HT-29 (cell line): ENCODE data around the gene WDR62. TPM values are rescaled to one million over a fixed set of nuclear protein-coding genes. Genes with fewer than 3 reads are reported as not detected.

Experiments
- DNase-seq: peaks from one replicate; pipeline ENCODE4 v3.0.0-alpha.2; 2015; ENCODE audit warnings: low spot score
- total RNA-seq: library from RNA; depleted of rRNA; stranded (reverse); fragments of >200 nt; shearing (Covaris generic); gene quantifications from 2 replicates; pipeline ENCODE4 v1.2.3, GENCODE V29; 2014

WDR62 gene
- total RNA-seq, 1 experiment from 2014 or later, result 49.0 TPM

DNA sequence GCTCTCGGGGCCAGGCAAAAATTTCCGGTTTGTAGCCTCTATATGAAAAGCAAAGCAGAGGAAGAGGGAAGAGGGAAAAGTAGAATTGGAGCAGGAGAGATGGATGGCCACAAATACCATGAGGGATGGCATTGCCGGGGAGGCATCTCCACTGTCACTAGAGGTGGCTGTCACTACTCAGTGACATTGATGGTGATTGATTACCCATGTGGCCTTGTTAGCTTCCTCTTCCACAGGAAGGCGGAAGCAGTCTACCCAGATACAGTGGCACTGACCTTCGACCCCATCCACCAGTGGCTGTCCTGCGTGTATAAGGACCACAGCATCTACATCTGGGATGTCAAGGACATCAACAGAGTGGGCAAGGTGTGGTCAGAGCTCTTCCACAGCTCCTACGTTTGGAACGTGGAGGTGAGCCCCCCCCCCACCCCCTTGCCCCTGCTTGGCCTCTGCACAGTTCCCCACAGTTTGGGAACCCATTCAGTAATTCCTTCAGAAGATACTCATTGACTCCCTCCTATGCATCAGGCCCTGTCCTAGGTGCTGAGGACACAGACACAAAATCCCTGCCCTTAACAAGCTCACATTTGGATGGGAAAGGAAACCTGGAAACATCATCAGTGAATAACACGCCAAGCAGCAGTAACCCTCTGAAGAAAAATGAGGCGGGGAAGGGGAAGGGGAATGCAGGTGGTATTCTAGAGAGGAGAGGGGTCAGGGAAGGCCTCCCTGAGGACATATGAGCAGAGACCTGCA lies 18.6 kb downstream of the WDR62 start:
- no peak for DNase-seq

DNA sequence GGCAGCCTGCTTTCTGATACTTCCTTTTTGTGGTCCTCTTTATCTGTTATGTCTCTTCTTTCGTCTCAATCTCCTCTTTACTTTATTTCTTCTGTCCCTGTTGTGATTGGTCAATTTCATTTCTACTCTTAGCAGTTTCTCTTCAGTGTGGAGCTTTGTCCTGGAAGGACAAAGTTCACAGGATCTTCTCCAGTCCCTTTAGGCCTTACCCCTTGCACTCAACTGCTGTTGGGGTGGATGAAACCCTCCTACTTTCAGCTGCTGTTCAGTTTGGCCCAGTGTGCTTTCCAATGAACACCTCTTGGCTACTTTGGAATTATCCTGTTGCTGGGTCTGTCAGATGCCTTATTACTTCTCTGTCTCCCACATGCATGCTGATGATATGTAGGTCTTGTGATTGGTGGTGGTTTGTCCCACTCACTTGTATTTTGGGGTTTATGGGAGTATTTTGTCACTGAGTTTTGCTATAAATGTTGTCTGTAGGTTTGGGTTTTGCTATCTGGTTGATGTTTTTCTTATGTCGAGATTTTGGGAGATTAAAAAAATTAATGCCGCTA lies 24.8 kb downstream of the WDR62 start:
- DNase-seq, result no peak

GRCh38 chr19:36081385-36081784 lies 26.7 kb downstream of the WDR62 start:
- no peak for DNase-seq

- no peak for DNase-seq
These were observed 27.2 kb downstream of the WDR62 start for GRCh38 chr19:36081894-36082293.

GRCh38 chr19:36082916-36083315 lies 28.2 kb downstream of the WDR62 start:
- no peak for DNase-seq

GRCh38 chr19:36084231-36085009 lies 29.7 kb downstream of the WDR62 start:
- DNase-seq, result no peak

- no peak for DNase-seq
These were observed 31.6 kb downstream of the WDR62 start for GRCh38 chr19:36086326-36086725.

DNA sequence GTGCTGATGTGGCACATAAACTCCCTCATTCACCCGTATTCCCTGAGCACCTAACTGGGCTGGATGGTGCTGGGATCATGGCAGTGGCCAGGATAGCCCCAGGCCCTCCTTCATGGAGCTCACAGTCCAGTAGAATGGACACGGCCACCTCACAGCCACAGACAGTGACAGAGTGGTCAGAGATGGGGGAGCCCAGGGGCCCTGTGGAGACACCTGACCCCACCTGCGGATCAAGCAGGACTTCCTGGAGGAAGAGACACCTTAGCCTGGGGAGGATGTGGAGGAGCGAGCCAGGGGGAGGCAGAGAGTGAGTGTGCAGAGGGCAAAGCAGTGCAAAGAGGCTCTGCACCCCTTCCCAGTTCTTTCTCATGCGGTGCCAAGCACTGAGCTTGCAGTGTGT lies 35.1 kb downstream of the WDR62 start:
- DNase-seq, result no peak

- DNase-seq, result no peak
These were observed 36.4 kb downstream of the WDR62 start for GRCh38 chr19:36090910-36091695.

DNA sequence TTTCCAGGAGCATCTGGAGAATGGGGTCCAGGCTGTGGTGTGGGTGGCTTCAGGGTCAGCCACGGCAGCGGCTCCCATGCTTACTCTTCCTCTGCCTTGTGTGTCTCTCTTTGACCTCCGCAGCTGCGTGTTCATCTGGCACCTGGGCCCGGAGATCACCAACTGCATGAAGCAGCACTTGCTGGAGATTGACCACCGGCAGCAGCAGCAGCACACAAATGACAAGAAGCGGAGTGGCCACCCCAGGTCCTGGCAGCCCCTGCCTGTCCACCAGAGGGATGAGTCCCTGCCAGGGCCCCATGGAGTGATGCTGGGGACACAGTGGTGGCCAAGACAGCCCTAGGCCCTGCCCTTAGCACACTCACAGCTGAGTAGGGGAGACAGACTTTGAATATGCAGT lies 37.9 kb downstream of the WDR62 start:
- DNase-seq, result no peak

DNA sequence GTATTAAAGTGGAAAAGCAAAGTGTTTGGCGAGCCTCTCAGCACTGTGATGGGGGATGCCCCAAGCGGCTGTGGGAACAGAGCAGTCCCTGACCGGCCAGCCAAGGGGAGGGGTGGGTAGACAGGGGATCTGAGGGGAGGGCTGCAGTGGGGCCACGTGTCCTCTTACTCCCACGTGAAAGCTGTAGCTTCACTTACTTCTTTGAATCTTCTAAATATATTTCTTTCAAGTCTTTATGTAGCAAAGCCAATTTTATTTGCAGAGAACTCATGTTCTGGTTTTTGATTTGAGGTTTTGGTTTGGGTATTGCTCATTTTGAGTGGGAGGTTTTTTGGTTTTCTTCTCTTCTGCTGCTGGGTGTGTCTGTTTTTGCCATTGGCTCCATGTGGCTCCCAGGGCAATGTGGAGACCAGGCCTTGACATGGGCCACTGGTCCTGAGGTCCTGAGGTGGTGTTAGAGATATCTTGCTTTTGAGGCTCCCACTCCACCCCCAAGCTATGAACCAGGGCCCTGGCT lies 38.5 kb downstream of the WDR62 start:
- DNase-seq, result no peak

- DNase-seq, result no peak
These were observed 39.0 kb downstream of the WDR62 start for GRCh38 chr19:36093687-36094086.

DNA sequence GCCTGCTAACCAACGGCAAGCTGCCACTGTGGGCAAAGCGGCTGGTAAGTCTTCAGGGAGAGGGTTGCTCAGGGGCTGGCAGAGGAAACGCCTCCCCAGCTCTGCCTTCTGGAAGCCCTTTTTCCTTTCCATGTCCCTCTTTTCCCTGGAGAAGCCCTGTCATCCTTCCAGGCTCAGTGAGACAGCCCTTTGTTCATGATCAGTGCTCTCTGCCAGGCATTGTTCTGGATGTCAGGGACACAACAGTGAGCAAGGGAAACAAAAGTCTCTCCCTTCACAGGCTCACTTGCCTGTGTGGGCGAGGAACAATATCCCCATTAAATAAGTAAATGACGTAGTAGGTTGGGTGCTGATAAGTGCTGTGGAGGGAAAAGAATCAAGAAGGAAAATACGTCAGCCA lies 42.3 kb downstream of the WDR62 start:
- DNase-seq, result no peak

GRCh38 chr19:36099166-36099785 lies 44.6 kb downstream of the WDR62 start:
- DNase-seq, result no peak

GRCh38 chr19:36100476-36100875 lies 45.8 kb downstream of the WDR62 start:
- DNase-seq, result no peak

DNA sequence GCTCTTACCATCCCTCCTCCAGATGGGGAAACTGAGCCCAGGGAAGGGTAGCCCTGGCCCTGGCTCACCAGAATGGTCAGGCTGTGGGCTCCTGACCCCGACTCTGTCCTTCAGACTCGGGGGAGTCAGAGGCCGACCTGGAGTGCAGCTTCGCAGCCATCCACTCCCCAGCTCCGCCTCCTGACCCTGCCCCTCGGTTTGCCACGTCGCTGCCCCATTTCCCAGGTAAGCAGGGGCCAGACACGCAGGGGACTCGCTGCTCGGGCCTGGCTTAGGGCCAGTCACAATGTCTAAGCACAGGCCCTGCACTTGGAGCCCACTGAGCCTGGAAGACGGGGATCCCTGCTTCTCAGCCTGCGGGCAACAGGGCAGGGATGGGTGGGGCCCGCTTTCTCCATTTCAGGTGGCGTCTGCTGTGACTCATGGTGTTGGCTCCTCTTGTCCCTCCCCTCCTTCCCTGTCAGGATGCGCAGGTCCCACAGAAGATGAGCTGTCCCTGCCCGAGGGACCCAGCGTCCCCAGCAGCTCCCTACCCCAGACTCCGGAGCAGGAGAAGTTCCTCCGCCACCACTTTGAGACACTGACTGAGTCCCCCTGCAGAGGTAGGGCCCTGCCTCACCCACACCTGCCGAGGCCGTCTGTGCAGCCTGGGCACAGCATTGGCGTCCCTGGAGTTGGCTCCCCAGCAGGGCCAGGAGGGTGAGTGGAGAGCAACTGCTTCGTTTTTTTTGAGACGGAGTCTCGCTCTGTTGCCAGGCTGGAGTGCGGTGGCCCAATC lies 47.0 kb downstream of the WDR62 start:
- DNase-seq, result peak; percentile 28

GRCh38 chr19:36103040-36103626 lies 48.4 kb downstream of the WDR62 start:
- DNase-seq, result no peak

- no peak for DNase-seq
These were observed 49.3 kb downstream of the WDR62 start for GRCh38 chr19:36103842-36104552.

- DNase-seq, result no peak
These were observed 51.7 kb downstream of the WDR62 start for GRCh38 chr19:36106441-36106840.
